ENCODE results near the gene CRYBG1.

- TF ChIP-seq CTCF (IDR thresholded peaks at IDR 0.05) (no peak), POLR2A (IDR thresholded peaks at IDR 0.05) (no peak)
Observed at GRCh38 chr6:106516616-106517015, 156.1 kb downstream of the CRYBG1 start.
